Panc1 (cell line): ENCODE measurements around the gene SIGLEC1. TPM values are rescaled to one million over a fixed set of nuclear protein-coding genes. Genes with fewer than 3 reads are reported as not detected.

Experiments used
- ATAC-seq: fragments of 200-7000 bp; cut with Tn5 transposase; 2 replicates; pipeline ENCODE4 v1.9.1; 2020; ENCODE audit warnings: mild to moderate bottlenecking, moderate library complexity
- BruUV-seq: library from RNA; stranded (reverse); fragments of 400-500 nt; replicated peaks from 2 replicates; lab custom pipeline; 2021; lab: Mats Ljungman, UMichigan
- CTCF ChIA-PET: fragments of 300-600 bp; sonication (Branson Sonifier 250); formaldehyde crosslinking; loops from one replicate; lab custom pipeline; 2022; ENCODE audit warnings: antibody characterized with exemption; lab: Charles Lee
- POLR2A ChIA-PET: fragments of 300-600 bp; sonication (Branson Sonifier 250); formaldehyde crosslinking; loops from one replicate; lab custom pipeline; 2022; ENCODE audit warnings: antibody characterized with exemption; lab: Charles Lee
- DNase-seq: peaks from one replicate; pipeline ENCODE4 v3.0.0-alpha.2; 2010; ENCODE audit warnings: low read depth, low spot score
- H3K27ac ChIP-seq: 2 replicates; pipeline ENCODE4 v1.5.1; 2011; ENCODE audit warnings: mild to moderate bottlenecking, low read length, inconsistent platforms
- H3K27me3 ChIP-seq: fragments of 200-500 bp; sonication (Bioruptor generic); 2 replicates; pipeline ENCODE4 v1.6.0; 2014; ENCODE audit warnings: low read length, inconsistent platforms; ENCODE audit not compliant: control insufficient read depth, insufficient read depth
- H3K36me3 ChIP-seq: fragments of 200-500 bp; sonication (Bioruptor generic); 2 replicates; pipeline ENCODE4 v1.5.1; 2014; ENCODE audit warnings: inconsistent platforms, mild to moderate bottlenecking, low read length, moderate library complexity; ENCODE audit not compliant: control insufficient read depth, insufficient read depth
- H3K4me1 ChIP-seq: 2 replicates; pipeline ENCODE4 v1.5.1; 2011; ENCODE audit warnings: inconsistent platforms, mild to moderate bottlenecking, low read length, moderate library complexity; ENCODE audit not compliant: control insufficient read depth, insufficient read depth
- H3K4me3 ChIP-seq, 2 experiments: 2 replicates each; pipeline ENCODE4 v1.5.1; 2011 to 2012; ENCODE audit warnings: low read depth in 2 of 2, low read length in 2 of 2, mild to moderate bottlenecking in 2 of 2, inconsistent platforms in 1 of 2, moderate library complexity in 1 of 2
- H3K9me3 ChIP-seq: fragments of 200-500 bp; sonication (Bioruptor generic); 2 replicates; pipeline ENCODE4 v1.5.1; 2014; ENCODE audit warnings: low read depth, mild to moderate bottlenecking, inconsistent platforms, low read length, moderate library complexity; ENCODE audit not compliant: control insufficient read depth, insufficient read depth
- CTCF ChIP-seq: fragments of 450-650 bp; IDR thresholded peaks from 2 replicates; pipeline ENCODE4 v1.5.1; 2017; ENCODE audit warnings: mild to moderate bottlenecking
- POLR2AphosphoS5 ChIP-seq: IDR thresholded peaks from 2 replicates; pipeline ENCODE4 v1.6.1; 2012; ENCODE audit warnings: mild to moderate bottlenecking, low read depth, low read length, moderate library complexity
- REST ChIP-seq, 2 experiments: IDR thresholded peaks; 2 replicates each; pipeline ENCODE4 v1.6.1; 2011 to 2012; ENCODE audit warnings: low read depth in 2 of 2, control low read depth in 1 of 2, low read length in 1 of 2, mild to moderate bottlenecking in 1 of 2, moderate library complexity in 1 of 2; ENCODE audit not compliant: insufficient read depth in 1 of 2
- SIN3A ChIP-seq: IDR thresholded peaks from 2 replicates; pipeline ENCODE4 v1.6.1; 2012; ENCODE audit warnings: low read depth, mild to moderate bottlenecking, low read length, moderate library complexity, borderline replicate concordance; ENCODE audit not compliant: insufficient read depth
- TCF7L2 ChIP-seq: IDR thresholded peaks from 2 replicates; pipeline ENCODE4 v1.6.1; 2011; ENCODE audit warnings: mild to moderate bottlenecking, low read depth, low read length, inconsistent platforms
- in situ Hi-C: cut with HindIII; loops from 2 replicates; pipeline ENCODE4 v1.10.0; 2016; ENCODE audit warnings: low sequenced_read_pairs, low pct_unique_long_range_greater_than_20kb
- intact Hi-C: fragments of 100-400 bp; cut with micrococcal nuclease; formaldehyde crosslinking; loops from one replicate; pipeline ENCODE4 v1.10.0; 2022; ENCODE audit not compliant: unreplicated experiment
- total RNA-seq: library from RNA; stranded (reverse); gene quantifications from one replicate; pipeline ENCODE4 v1.2.1, GENCODE V29; 2021; ENCODE audit not compliant: unreplicated experiment

Gene SIGLEC1
- total RNA-seq, 1 experiment from 2014 or later, result 0.03 TPM

- DNase-seq (no peak), ATAC-seq (no peak)
- Histone ChIP-seq H3K9me3 (no peaks in the 10 kb centered on the region), H3K36me3 (no peaks in the 10 kb centered on the region), H3K4me3 (no peak overlapping the region), H3K27me3 (no peaks in the 10 kb centered on the region; the same call in 1 of the 2 replicates), H3K4me1 (no peaks in the 10 kb centered on the region; the same call in 1 of the 2 replicates), H3K27ac (no peak overlapping the region)
- POLR2A ChIA-PET, result no interaction called here
- intact Hi-C loops, result no loop called here
- TF ChIP-seq REST (IDR thresholded peaks at IDR 0.05; ENCODE audit: insufficient read depth in 1 of 2, low read depth in 2 of 2, low read length in 1 of 2) (no peak), CTCF (no peak), TCF7L2 (no peak), SIN3A (no peak), POLR2AphosphoS5 (no peak)
- no TSS peak for BruUV-seq
- CTCF ChIA-PET, result no interaction called here
- in situ Hi-C loops, result no loop called here
Observed at GRCh38 chr20:3667434-3668037, 44.9 kb downstream of the SIGLEC1 start.

- TF ChIP-seq REST (IDR thresholded peaks at IDR 0.05; ENCODE audit: insufficient read depth in 1 of 2, low read depth in 2 of 2, low read length in 1 of 2) (no peak), CTCF (no peak), SIN3A (no peak)
- in situ Hi-C loops (no loop called here), intact Hi-C loops (no loop called here)
- no peak for DNase-seq
- ChIA-PET POLR2A (no interaction called here), CTCF (no interaction called here)
- Histone ChIP-seq H3K36me3 (no peaks in the 10 kb centered on the region), H3K27me3 (peaks cover 8% of the 10 kb centered on the region; the same call in 1 of the 2 replicates), H3K4me1 (0 out of 2 replicates have a peak, but pooled peaks cover under 1% of the 10 kb centered on the region), H3K9me3 (no peaks in the 10 kb centered on the region), H3K27ac (no peak overlapping the region), H3K4me3 (no peak overlapping the region)
- BruUV-seq, result no TSS peak
- ATAC-seq, result no peak
Observed at GRCh38 chr20:3663858-3664257, 48.5 kb downstream of the SIGLEC1 start.
